Right atrium auricular region (tissue), 2 donors: ENCODE data around the gene C3orf62. TPM values are rescaled to one million over a fixed set of nuclear protein-coding genes. Genes with fewer than 3 reads are reported as not detected.

ENCODE experiments used
- DNase-seq: peaks from one replicate; pipeline ENCODE4 v3.0.0-alpha.2; 2019; ENCODE audit warnings: low spot score
- H3K27ac ChIP-seq, 2 donors: fragments of 200-600 bp; sonication (generic); 1 replicate in 1 of 2; 2 replicates in 1 of 2; pipeline ENCODE4 v1.5.1; 2016 to 2019
- H3K27me3 ChIP-seq, 2 donors: fragments of 200-600 bp; sonication (generic); one replicate each; pipeline versions ENCODE4 v1.5.1 to v1.6.0; 2017 to 2019
- H3K36me3 ChIP-seq: fragments of 200-600 bp; sonication (generic); one replicate; pipeline ENCODE4 v1.5.1; 2016
- H3K4me1 ChIP-seq, 2 donors: fragments of 200-600 bp; sonication (generic); one replicate each; pipeline versions ENCODE4 v1.5.1 to v1.6.0; 2017 to 2019
- H3K4me3 ChIP-seq, 2 donors: fragments of 200-600 bp; sonication (generic); 1 replicate in 1 of 2; 2 replicates in 1 of 2; pipeline ENCODE4 v1.5.1; 2017 to 2019; ENCODE audit warnings: mild to moderate bottlenecking in 1 of 2, moderate library complexity in 1 of 2
- H3K9me3 ChIP-seq, 2 donors: fragments of 200-600 bp; sonication (generic); one replicate each; pipeline ENCODE4 v1.5.1; 2019
- CTCF ChIP-seq, 2 donors: fragments of 200-600 bp; sonication (generic); IDR thresholded peaks; one replicate each; pipeline ENCODE4 v1.5.1; 2019; ENCODE audit warnings: antibody characterized with exemption in 2 of 2
- total RNA-seq, 2 donors: library from RNA; depleted of rRNA; stranded (reverse); fragments of >200 nt; gene quantifications; one replicate each; pipeline ENCODE4 v1.1.0, GENCODE V29; 2016

The C3orf62 gene
- total RNA-seq, 2 donors from 2014 or later: 1.0 to 1.5 TPM

- H3K4me3 ChIP-seq: no peak overlapping the region
- no peaks in the 10 kb centered on the region for H3K27me3 ChIP-seq
- no peak for DNase-seq
- peaks cover 5% of the 10 kb centered on the region for H3K36me3 ChIP-seq
- no peak for TF ChIP-seq CTCF (IDR thresholded peaks at IDR 0.05)
- no peaks in the 10 kb centered on the region for H3K9me3 ChIP-seq
- peaks cover 0 to 32% of the 10 kb centered on the region in 2 donors for H3K4me1 ChIP-seq
- no peak overlapping the region for H3K27ac ChIP-seq
Observed at GRCh38 chr3:49273825-49274532, 3.1 kb downstream of the C3orf62 start.

- Histone ChIP-seq H3K36me3 (peaks cover 5% of the 10 kb centered on the region), H3K27me3 (no peaks in the 10 kb centered on the region), H3K9me3 (no peaks in the 10 kb centered on the region), H3K4me1 (peaks cover 0 to 22% of the 10 kb centered on the region in 2 donors), H3K27ac (no peak overlapping the region), H3K4me3 (no peak overlapping the region)
- TF ChIP-seq CTCF (IDR thresholded peaks at IDR 0.05): no peak
- no peak for DNase-seq
Observed at GRCh38 chr3:49271047-49271446, 6.0 kb downstream of the C3orf62 start.

- DNase-seq: no peak
- H3K4me3 ChIP-seq: no peak overlapping the region
- peaks cover 5% of the 10 kb centered on the region for H3K36me3 ChIP-seq
- no peak for TF ChIP-seq CTCF (IDR thresholded peaks at IDR 0.05)
- no peak overlapping the region for H3K27ac ChIP-seq
- no peaks in the 10 kb centered on the region for H3K9me3 ChIP-seq
- H3K4me1 ChIP-seq: peaks cover 0 to 22% of the 10 kb centered on the region in 2 donors
- H3K27me3 ChIP-seq: no peaks in the 10 kb centered on the region
Observed at GRCh38 chr3:49270156-49270500, 6.9 kb downstream of the C3orf62 start.

- H3K27me3 ChIP-seq: no peaks in the 10 kb centered on the region
- no peak for TF ChIP-seq CTCF (IDR thresholded peaks at IDR 0.05)
- DNase-seq: no peak
- H3K4me1 ChIP-seq: peaks cover 0 to 22% of the 10 kb centered on the region in 2 donors
- H3K9me3 ChIP-seq: no peaks in the 10 kb centered on the region
- no peak overlapping the region for H3K27ac ChIP-seq
- no peak overlapping the region for H3K4me3 ChIP-seq
- peaks cover 5% of the 10 kb centered on the region for H3K36me3 ChIP-seq
Observed at GRCh38 chr3:49269443-49270155, 7.4 kb downstream of the C3orf62 start.

GRCh38 chr3:49266410-49267095 is 10.5 kb downstream of the C3orf62 start:
- H3K4me1 ChIP-seq: peaks cover 0 to 22% of the 10 kb centered on the region in 2 donors
- peaks cover 5% of the 10 kb centered on the region for H3K36me3 ChIP-seq
- no peak for TF ChIP-seq CTCF (IDR thresholded peaks at IDR 0.05)
- no peak overlapping the region for H3K4me3 ChIP-seq
- no peaks in the 10 kb centered on the region for H3K27me3 ChIP-seq
- H3K9me3 ChIP-seq: no peaks in the 10 kb centered on the region
- DNase-seq: no peak
- H3K27ac ChIP-seq: peak overlapping the region; percentile 53 to 60
